Measurements from ENCODE around the gene ZNF750.
A peak's percentile ranks its signal among the peaks of the same experiment; 100 is the strongest.

ZNF750 gene

DNA sequence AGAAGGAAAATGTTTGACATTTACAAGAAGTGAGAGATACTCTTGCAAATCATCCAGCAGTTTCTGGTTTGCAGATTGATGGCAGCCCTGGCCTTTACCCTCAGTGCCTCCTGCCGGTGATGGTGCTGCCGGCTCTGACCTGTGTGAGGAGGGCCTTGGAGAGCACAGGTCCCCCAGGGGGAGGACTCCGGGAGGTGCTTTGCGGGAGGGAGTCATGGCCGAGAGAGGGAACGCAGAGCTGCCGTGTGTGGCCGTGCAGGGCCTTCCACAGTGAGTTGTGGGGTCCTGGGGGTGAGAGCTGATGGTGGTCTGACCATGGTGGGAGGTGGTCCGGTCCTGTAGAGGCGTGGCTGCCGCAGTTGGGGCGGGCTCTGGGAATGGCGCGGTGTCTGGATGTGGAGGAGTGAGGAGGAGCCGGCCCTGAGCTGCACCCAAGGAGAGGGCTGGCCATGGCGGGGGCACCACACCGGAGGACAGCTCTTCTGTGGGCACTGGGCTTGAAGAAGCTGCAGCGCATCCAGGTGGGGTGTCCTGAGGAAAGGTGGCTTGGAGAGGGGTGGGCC, 28.0 kb upstream of the ZNF750 start:
- no peak for TF ChIP-seq EZH2phosphoT487 (IDR thresholded peaks at IDR 0.05; ENCODE audit: borderline replicate concordance, low read length)
- no peak for TF ChIP-seq CTCF (IDR thresholded peaks at IDR 0.05; ENCODE audit: low read depth, low read length, poor library complexity, severe bottlenecking)
- Histone ChIP-seq H3K4me2 (ENCODE audit: low read length) (no peak overlapping the region), H4K20me1 (ENCODE audit: control insufficient read depth, insufficient read depth, low read depth, low read length) (peaks cover 16% of the 10 kb centered on the region), H3K9me3 (ENCODE audit: control insufficient read depth, insufficient read depth, low read length) (no peaks in the 10 kb centered on the region), H3K4me1 (ENCODE audit: control insufficient read depth, low read length) (peaks cover 91% of the 10 kb centered on the region), H3F3A (ENCODE audit: control insufficient read depth, insufficient read depth) (peaks cover 15% of the 10 kb centered on the region), H3K27me3 (ENCODE audit: control insufficient read depth, low read length) (no peaks in the 10 kb centered on the region), H3K79me2 (ENCODE audit: control insufficient read depth, low read length) (peaks cover 56% of the 10 kb centered on the region), H3K4me3 (ENCODE audit: low read length) (no peak overlapping the region), H3K27ac (ENCODE audit: low read depth, low read length) (no peak overlapping the region), H3K9me2 (replicated peaks; ENCODE audit: control insufficient read depth, low read length) (no peaks in the 10 kb centered on the region), H3K36me3 (ENCODE audit: control insufficient read depth, low read length) (peaks cover 29% of the 10 kb centered on the region)

DNA sequence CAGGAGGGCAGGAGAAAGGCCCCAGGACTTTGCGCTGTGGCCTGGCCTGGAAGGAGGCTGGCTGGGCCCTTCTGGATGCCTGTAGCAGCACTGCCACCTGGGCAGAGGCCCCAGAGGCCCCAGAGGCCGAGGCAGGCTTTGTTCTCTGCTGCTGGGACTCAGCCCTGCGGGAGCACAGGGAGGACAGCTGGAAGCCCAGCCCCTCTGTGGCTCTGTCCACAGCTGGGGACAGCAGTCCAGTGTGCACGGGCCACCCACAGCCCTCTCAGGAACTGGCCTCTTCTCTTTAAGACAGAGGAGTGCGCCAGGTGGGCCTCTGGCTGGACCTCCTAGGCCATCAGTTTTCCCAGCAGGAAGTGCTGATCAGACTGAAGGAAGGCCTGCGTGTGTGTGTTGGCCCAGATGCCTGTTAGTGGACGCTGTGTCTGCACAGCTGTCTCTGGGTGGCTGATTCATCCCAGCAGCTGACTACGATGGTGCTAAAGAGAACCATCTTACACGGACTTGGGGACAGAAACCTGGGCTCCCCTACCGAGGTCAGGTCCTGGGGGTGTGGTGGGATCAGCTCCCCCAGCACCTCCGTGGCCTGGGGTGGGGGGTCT, 26.9 kb upstream of the ZNF750 start:
- peaks cover 15% of the 10 kb centered on the region for H3F3A ChIP-seq (ENCODE audit: control insufficient read depth, insufficient read depth)
- no peaks in the 10 kb centered on the region for H3K9me2 ChIP-seq (replicated peaks; ENCODE audit: control insufficient read depth, low read length)
- H3K4me2 ChIP-seq (ENCODE audit: low read length): peak overlapping the region; percentile 57; the same call in 1 of the 2 replicates
- H3K27ac ChIP-seq (ENCODE audit: low read depth, low read length): no peak overlapping the region
- no peaks in the 10 kb centered on the region for H3K27me3 ChIP-seq (ENCODE audit: control insufficient read depth, low read length)
- H3K4me1 ChIP-seq (ENCODE audit: control insufficient read depth, low read length): peaks cover 83% of the 10 kb centered on the region
- no peaks in the 10 kb centered on the region for H3K9me3 ChIP-seq (ENCODE audit: control insufficient read depth, insufficient read depth, low read length)
- H3K4me3 ChIP-seq (ENCODE audit: low read length): no peak overlapping the region
- peaks cover 19% of the 10 kb centered on the region for H4K20me1 ChIP-seq (ENCODE audit: control insufficient read depth, insufficient read depth, low read depth, low read length)
- H3K36me3 ChIP-seq (ENCODE audit: control insufficient read depth, low read length): peaks cover 21% of the 10 kb centered on the region
- TF ChIP-seq CTCF (IDR thresholded peaks at IDR 0.05; ENCODE audit: low read depth, low read length, poor library complexity, severe bottlenecking) (no peak), EZH2phosphoT487 (IDR thresholded peaks at IDR 0.05; ENCODE audit: borderline replicate concordance, low read length) (no peak)
- H3K79me2 ChIP-seq (ENCODE audit: control insufficient read depth, low read length): peaks cover 48% of the 10 kb centered on the region

DNA sequence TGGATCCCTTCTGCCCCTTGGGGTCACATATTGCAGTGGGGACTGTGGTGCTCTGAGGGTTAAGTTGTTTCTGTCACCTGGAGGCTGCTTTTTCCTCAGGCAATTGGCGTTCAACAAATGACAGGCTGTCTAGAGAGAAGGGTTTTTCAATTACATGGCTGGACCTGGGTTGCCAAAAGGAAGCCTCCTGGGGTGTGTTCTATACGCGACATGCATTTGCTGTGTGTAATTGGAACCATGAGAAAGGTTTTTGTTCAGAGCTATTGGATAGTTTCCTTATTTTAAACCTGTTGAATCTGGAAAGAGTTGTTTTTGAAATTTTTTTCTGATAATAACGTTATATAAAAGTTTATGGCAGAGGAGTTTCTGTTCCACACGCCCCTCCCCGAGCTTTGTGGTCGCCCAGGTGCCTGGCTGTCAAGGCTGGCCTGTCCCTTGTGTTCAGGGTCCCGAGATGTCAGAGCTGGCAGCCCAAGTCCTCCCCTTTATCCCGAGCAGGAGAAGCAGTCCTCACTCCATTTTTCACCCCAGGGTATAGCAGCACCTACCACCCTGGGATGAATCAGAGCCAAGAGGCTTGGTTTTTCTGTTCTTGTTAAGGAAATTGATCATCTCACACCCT, 26.1 kb upstream of the ZNF750 start:
- Histone ChIP-seq H3K27ac (ENCODE audit: low read depth, low read length) (no peak overlapping the region), H3K4me2 (ENCODE audit: low read length) (peak overlapping the region; percentile 57)
- TF ChIP-seq CTCF (IDR thresholded peaks at IDR 0.05; ENCODE audit: low read depth, low read length, poor library complexity, severe bottlenecking): no peak
- no peak for TF ChIP-seq EZH2phosphoT487 (IDR thresholded peaks at IDR 0.05; ENCODE audit: borderline replicate concordance, low read length)

More for the DNA sequence above, 26.1 kb upstream of the ZNF750 start:
- Histone ChIP-seq H3F3A (ENCODE audit: control insufficient read depth, insufficient read depth) (peaks cover 13% of the 10 kb centered on the region), H3K9me3 (ENCODE audit: control insufficient read depth, insufficient read depth, low read length) (no peaks in the 10 kb centered on the region), H3K4me1 (ENCODE audit: control insufficient read depth, low read length) (peaks cover 82% of the 10 kb centered on the region), H3K79me2 (ENCODE audit: control insufficient read depth, low read length) (peaks cover 47% of the 10 kb centered on the region), H3K4me3 (ENCODE audit: low read length) (peak overlapping the region; percentile 48; the same call in 1 of the 2 replicates), H4K20me1 (ENCODE audit: control insufficient read depth, insufficient read depth, low read depth, low read length) (peaks cover 19% of the 10 kb centered on the region), H3K9me2 (replicated peaks; ENCODE audit: control insufficient read depth, low read length) (no peaks in the 10 kb centered on the region), H3K36me3 (ENCODE audit: control insufficient read depth, low read length) (peaks cover 18% of the 10 kb centered on the region), H3K27me3 (ENCODE audit: control insufficient read depth, low read length) (no peaks in the 10 kb centered on the region)

Measured in DOHH2 (cell line).